Tibial artery (tissue), 4 donors: ENCODE results near the gene ACAP2.

Experiments used
- DNase-seq, 2 donors: peaks; one replicate each; pipeline ENCODE4 v3.0.0-alpha.2; 2019
- H3K27ac ChIP-seq, 2 donors: fragments of 200-600 bp; sonication (generic) in 1 of 2; 1 replicate in 1 of 2; 2 replicates in 1 of 2; pipeline ENCODE4 v1.5.1; 2018 to 2019; ENCODE audit warnings: mild to moderate bottlenecking in 1 of 2
- H3K27me3 ChIP-seq, 2 donors: fragments of 200-600 bp; sonication (generic) in 1 of 2; one replicate each; pipeline versions ENCODE4 v1.5.1 to v1.6.0; 2016 to 2019
- H3K36me3 ChIP-seq, 3 donors: fragments of 200-600 bp; sonication (generic) in 2 of 3; one replicate each; pipeline ENCODE4 v1.5.1; 2016 to 2019; ENCODE audit warnings: mild to moderate bottlenecking in 2 of 3
- H3K4me1 ChIP-seq, 4 donors: fragments of 200-600 bp; sonication (generic) in 2 of 4; 1 replicate in 3 of 4; 2 replicates in 1 of 4; pipeline ENCODE4 v1.5.1; 2016 to 2019
- H3K4me3 ChIP-seq, 2 donors: fragments of 200-600 bp; sonication (generic) in 1 of 2; 1 replicate in 1 of 2; 2 replicates in 1 of 2; pipeline ENCODE4 v1.5.1; 2018 to 2019; ENCODE audit warnings: mild to moderate bottlenecking in 2 of 2
- H3K9me3 ChIP-seq, 3 donors: fragments of 200-600 bp; sonication (generic) in 1 of 3; one replicate each; pipeline ENCODE4 v1.5.1; 2016 to 2019
- intact Hi-C: fragments of 100-400 bp; cut with DNase I; formaldehyde crosslinking; loops from one replicate; pipeline ENCODE4 v1.15.0; 2023; ENCODE audit warnings: low total_unique reads
- TF ChIP-seq, protein P1 (sequence below), 2 experiments: fragments of 200-600 bp in 1 of 2; fragments of 450-650 bp in 1 of 2; IDR thresholded peaks; one replicate each; pipeline ENCODE4 v1.5.1; 2017 to 2019; ENCODE audit warnings: antibody characterized with exemption in 2 of 2, mild to moderate bottlenecking in 1 of 2, moderate library complexity in 1 of 2

Gene ACAP2

GRCh38 chr3:195334967-195335366 lies 107.9 kb downstream of the ACAP2 start:
- Histone ChIP-seq H3K27ac (no peak overlapping the region), H3K4me3 (no peak overlapping the region), H3K4me1 (no peaks in the 10 kb centered on the region), H3K9me3 (no peaks in the 10 kb centered on the region), H3K36me3 (peaks cover 11 to 26% (median 23%) of the 10 kb centered on the region in 3 donors), H3K27me3 (no peaks in the 10 kb centered on the region)
- intact Hi-C loops, result no loop called here
- DNase-seq, result no peak
- TF ChIP-seq, protein P1, sequence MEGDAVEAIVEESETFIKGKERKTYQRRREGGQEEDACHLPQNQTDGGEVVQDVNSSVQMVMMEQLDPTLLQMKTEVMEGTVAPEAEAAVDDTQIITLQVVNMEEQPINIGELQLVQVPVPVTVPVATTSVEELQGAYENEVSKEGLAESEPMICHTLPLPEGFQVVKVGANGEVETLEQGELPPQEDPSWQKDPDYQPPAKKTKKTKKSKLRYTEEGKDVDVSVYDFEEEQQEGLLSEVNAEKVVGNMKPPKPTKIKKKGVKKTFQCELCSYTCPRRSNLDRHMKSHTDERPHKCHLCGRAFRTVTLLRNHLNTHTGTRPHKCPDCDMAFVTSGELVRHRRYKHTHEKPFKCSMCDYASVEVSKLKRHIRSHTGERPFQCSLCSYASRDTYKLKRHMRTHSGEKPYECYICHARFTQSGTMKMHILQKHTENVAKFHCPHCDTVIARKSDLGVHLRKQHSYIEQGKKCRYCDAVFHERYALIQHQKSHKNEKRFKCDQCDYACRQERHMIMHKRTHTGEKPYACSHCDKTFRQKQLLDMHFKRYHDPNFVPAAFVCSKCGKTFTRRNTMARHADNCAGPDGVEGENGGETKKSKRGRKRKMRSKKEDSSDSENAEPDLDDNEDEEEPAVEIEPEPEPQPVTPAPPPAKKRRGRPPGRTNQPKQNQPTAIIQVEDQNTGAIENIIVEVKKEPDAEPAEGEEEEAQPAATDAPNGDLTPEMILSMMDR (IDR thresholded peaks at IDR 0.05), result no peak

DNA sequence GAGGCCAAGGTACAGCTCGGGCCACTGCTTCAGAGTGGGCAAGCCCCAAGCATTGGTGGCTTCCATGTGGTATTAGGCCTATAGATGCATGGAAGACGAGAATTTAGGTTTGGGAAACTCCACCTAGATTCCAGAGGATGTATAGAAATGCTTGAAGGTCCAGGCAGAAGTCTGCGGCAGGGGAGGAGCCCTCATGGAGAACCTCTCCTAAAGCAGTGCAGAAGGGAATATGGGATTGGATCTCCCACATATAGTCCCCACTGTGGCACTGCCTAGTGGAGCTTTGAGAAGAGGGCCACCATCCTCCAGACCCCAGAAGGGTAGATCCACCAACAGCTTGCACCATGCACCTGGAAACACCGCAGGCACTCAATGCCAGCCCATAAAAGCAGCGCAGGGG lies 123.8 kb downstream of the ACAP2 start:
- Histone ChIP-seq H3K36me3 (peaks cover 4 to 24% (median 13%) of the 10 kb centered on the region in 3 donors), H3K4me1 (no peaks in the 10 kb centered on the region), H3K27ac (no peak overlapping the region), H3K27me3 (no peaks in the 10 kb centered on the region), H3K9me3 (no peaks in the 10 kb centered on the region), H3K4me3 (no peak overlapping the region)
- DNase-seq, result no peak
- TF ChIP-seq, protein P1 (IDR thresholded peaks at IDR 0.05), result no peak
- intact Hi-C loops, result no loop called here

- Histone ChIP-seq H3K4me1 (no peaks in the 10 kb centered on the region), H3K27ac (no peak overlapping the region), H3K36me3 (peaks cover under 1 to 9% (median 4%) of the 10 kb centered on the region in 3 donors), H3K27me3 (no peaks in the 10 kb centered on the region), H3K9me3 (no peaks in the 10 kb centered on the region), H3K4me3 (no peak overlapping the region)
- intact Hi-C loops, result no loop called here
- DNase-seq, result no peak
- TF ChIP-seq, protein P1 (IDR thresholded peaks at IDR 0.05), result no peak
Observed at GRCh38 chr3:195312714-195313113, 130.1 kb downstream of the ACAP2 start.

GRCh38 chr3:195307711-195308110 lies 135.1 kb downstream of the ACAP2 start:
- intact Hi-C loops, result no loop called here
- no peaks in the 10 kb centered on the region for H3K27me3 ChIP-seq
- TF ChIP-seq, protein P1 (IDR thresholded peaks at IDR 0.05), result no peak
- H3K4me3 ChIP-seq, result no peak overlapping the region
- no peak for DNase-seq
- H3K9me3 ChIP-seq, result no peaks in the 10 kb centered on the region
- H3K27ac ChIP-seq, result no peak overlapping the region
- H3K4me1 ChIP-seq, result no peaks in the 10 kb centered on the region
- peaks cover 4 to 17% (median 6%) of the 10 kb centered on the region in 3 donors for H3K36me3 ChIP-seq

GRCh38 chr3:195306369-195306768 lies 136.5 kb downstream of the ACAP2 start:
- intact Hi-C loops, result no loop called here
- Histone ChIP-seq H3K9me3 (no peaks in the 10 kb centered on the region), H3K4me3 (no peak overlapping the region), H3K4me1 (no peaks in the 10 kb centered on the region), H3K36me3 (peaks cover 9 to 23% (median 14%) of the 10 kb centered on the region in 3 donors), H3K27ac (no peak overlapping the region), H3K27me3 (no peaks in the 10 kb centered on the region)
- TF ChIP-seq, protein P1 (IDR thresholded peaks at IDR 0.05), result no peak
- DNase-seq, result no peak

GRCh38 chr3:195302431-195302830 lies 140.4 kb downstream of the ACAP2 start:
- H3K27ac ChIP-seq, result no peak overlapping the region
- H3K9me3 ChIP-seq, result no peaks in the 10 kb centered on the region
- H3K36me3 ChIP-seq, result peaks cover 18 to 43% (median 40%) of the 10 kb centered on the region in 3 donors
- DNase-seq, result no peak
- no peaks in the 10 kb centered on the region for H3K4me1 ChIP-seq
- H3K4me3 ChIP-seq, result no peak overlapping the region
- intact Hi-C loops, result no loop called here
- TF ChIP-seq, protein P1 (IDR thresholded peaks at IDR 0.05), result no peak
- no peaks in the 10 kb centered on the region for H3K27me3 ChIP-seq
